ENCODE results near the gene EVA1A.

GRCh38 chr2:75608684-75609333, 48.1 kb upstream of the EVA1A start:
- TF ChIP-seq CTCF (conservative IDR thresholded peaks at IDR 0.05; ENCODE audit: low read length) = peak; percentile 98
- TF ChIP-seq EZH2phosphoT487 (IDR thresholded peaks at IDR 0.05; ENCODE audit: borderline replicate concordance) = no peak
